K562 (cell line): ENCODE data around the gene BRAP. TPM values are rescaled to one million over a fixed set of nuclear protein-coding genes. Genes with fewer than 3 reads are reported as not detected.

Experiments used
- ATAC-seq: fragments of 200-7000 bp; cut with Tn5 transposase; 3 replicates; pipeline ENCODE4 v1.9.1; 2020; ENCODE audit warnings: moderate library complexity
- BruUV-seq: library from RNA; stranded (reverse); fragments of 400-500 nt; replicated peaks from 2 replicates; lab custom pipeline; 2021; lab: Mats Ljungman, UMichigan
- CTCF ChIA-PET: fragments of 300-600 bp; formaldehyde crosslinking; extraction: SDS; loops from one replicate; lab custom pipeline; 2021; ENCODE audit warnings: low intra/inter-chr PET ratio; lab: Yijun Ruan, JAX
- POLR2A ChIA-PET: fragments of 300-600, 350-650 bp; sonication (Branson Sonifier 250); formaldehyde crosslinking; extraction: SDS; loops from one replicate; lab custom pipeline; 2021; ENCODE audit warnings: antibody characterized with exemption, inconsistent platforms; lab: Yijun Ruan, JAX
- DNase-seq, 4 experiments: peaks; one replicate each; pipeline versions ENCODE4 v3.0.0 to v3.0.0-alpha.2; 2011 to 2018; ENCODE audit warnings: low spot score in 3 of 4, mixed read lengths in 3 of 4; ENCODE audit errors: extremely low read depth in 1 of 4
- FAIRE-seq: peaks from 2 replicates; lab custom pipeline; 2011; peaks lifted over from hg19 to GRCh38; lab: Jason Lieb, UNC
- H2AFZ ChIP-seq: 2 replicates; pipeline ENCODE4 v1.6.0; 2011; ENCODE audit warnings: low read depth, low read length, control low read depth, inconsistent platforms
- H3K27ac ChIP-seq: fragments of 200-600 bp; 3 replicates; pipeline ENCODE4 v1.8.0; 2011; ENCODE audit warnings: low read depth, mild to moderate bottlenecking, control low read depth, inconsistent platforms, low read length, moderate library complexity, mixed read lengths; ENCODE audit errors: extremely low read depth
- H3K27me3 ChIP-seq, 2 experiments: fragments of 300-600 bp in 1 of 2; 2 replicates in 1 of 2; 3 replicates in 1 of 2; pipeline versions ENCODE4 v1.6.0 to v1.8.0; 2011; ENCODE audit warnings: inconsistent platforms in 2 of 2, low read length in 2 of 2, mild to moderate bottlenecking in 1 of 2, mixed read lengths in 1 of 2, moderate library complexity in 1 of 2; ENCODE audit not compliant: control insufficient read depth in 2 of 2, insufficient read depth in 2 of 2
- H3K36me3 ChIP-seq: fragments of 300-600 bp; 3 replicates; pipeline ENCODE4 v1.8.0; 2011; ENCODE audit warnings: mild to moderate bottlenecking, low read length, inconsistent platforms; ENCODE audit not compliant: control insufficient read depth, insufficient read depth
- H3K4me1 ChIP-seq, 2 experiments: fragments of 200-600 bp in 1 of 2; replicated peaks in 1 of 2; 2 replicates in 1 of 2; 3 replicates in 1 of 2; pipeline versions ENCODE4 v1.5.1 to v1.8.0; 2011; ENCODE audit warnings: inconsistent platforms in 2 of 2, low read length in 2 of 2, mild to moderate bottlenecking in 1 of 2, mixed read lengths in 1 of 2, moderate library complexity in 1 of 2; ENCODE audit not compliant: control insufficient read depth in 2 of 2, insufficient read depth in 2 of 2
- H3K4me2 ChIP-seq: 2 replicates; pipeline ENCODE4 v1.6.1; 2011; ENCODE audit warnings: low read length, control low read depth, inconsistent platforms, mixed read lengths; ENCODE audit not compliant: insufficient read depth
- H3K4me3 ChIP-seq: fragments of 200-600 bp; sonication (generic), shearing (Covaris generic); 2 replicates; pipeline ENCODE4 v1.5.1; 2016; ENCODE audit warnings: control low read depth, inconsistent platforms
- H3K79me2 ChIP-seq: fragments of 200-600 bp; 3 replicates; pipeline ENCODE4 v1.8.0; 2011; ENCODE audit warnings: low read length, inconsistent platforms; ENCODE audit not compliant: control insufficient read depth, insufficient read depth
- H3K9ac ChIP-seq, 2 experiments: 2 replicates each; pipeline versions ENCODE4 v1.6.0 to v1.6.1; 2011; ENCODE audit warnings: low read depth in 2 of 2, low read length in 2 of 2, control low read depth in 1 of 2, inconsistent platforms in 1 of 2, mild to moderate bottlenecking in 1 of 2, mixed read lengths in 1 of 2; ENCODE audit not compliant: insufficient read depth in 1 of 2
- H3K9me1 ChIP-seq: one replicate; pipeline ENCODE4 v1.6.0; 2011; ENCODE audit warnings: inconsistent platforms, mild to moderate bottlenecking, low read length, moderate library complexity; ENCODE audit not compliant: control insufficient read depth, insufficient read depth
- H3K9me3 ChIP-seq: replicated peaks from 2 replicates; pipeline ENCODE4 v1.5.1; 2011; ENCODE audit warnings: low read depth, low read length, inconsistent platforms; ENCODE audit not compliant: control insufficient read depth, insufficient read depth
- H4K20me1 ChIP-seq: replicated peaks from 2 replicates; pipeline ENCODE4 v1.6.1; 2011; ENCODE audit warnings: low read length, inconsistent platforms, mixed read lengths; ENCODE audit not compliant: control insufficient read depth, insufficient read depth
- BHLHE40 ChIP-seq: IDR thresholded peaks from 2 replicates; pipeline ENCODE4 v1.6.1; 2011; ENCODE audit warnings: low read length, improper control_type of control experiment
- POLR3G ChIP-seq: IDR thresholded peaks from 2 replicates; pipeline ENCODE4 v1.6.1; 2011; ENCODE audit not compliant: insufficient read length, insufficient replicate concordance; ENCODE audit errors: extremely low read depth
- SMAD4 ChIP-seq: fragments of 250-450 bp; sonication (Bioruptor Pico); conservative IDR thresholded peaks from 2 replicates; pipeline ENCODE4 v1.8.0; 2021; ENCODE audit warnings: inconsistent platforms, mild to moderate bottlenecking, moderate library complexity
- ZBTB1 ChIP-seq: sonication (generic); formaldehyde crosslinking; IDR thresholded peaks from 2 replicates; pipeline ENCODE4 v1.8.1; 2023; ENCODE audit warnings: missing genetic modification reagents, low read depth, mild to moderate bottlenecking, borderline replicate concordance
- ZNF253 ChIP-seq: fragments of 250-450 bp; sonication (Bioruptor Pico); conservative IDR thresholded peaks from 2 replicates; pipeline ENCODE4 v1.6.1; 2021; ENCODE audit warnings: mild to moderate bottlenecking
- WGBS: fragments of 100-300 bp; shearing (Covaris generic); methylation state at CpG from one replicate; pipeline ENCODE4 v1.1.6; 2016; ENCODE audit warnings: low coverage, mixed read lengths; ENCODE audit not compliant: insufficient coverage; ENCODE audit errors: missing lambda C conversion rate; 5-methylcytosine and 5-hydroxymethylcytosine counted together
- in situ Hi-C: fragments of 300-500 bp; cut with MboI; formaldehyde crosslinking; loops from 4 replicates; pipeline ENCODE4 v1.15.0; 2018; ENCODE audit warnings: inconsistent platforms, mixed read lengths
- intact Hi-C: fragments of 100-400 bp; cut with micrococcal nuclease; formaldehyde crosslinking; loops from 2 replicates; pipeline ENCODE4 v1.14.2; 2022
- polyA plus RNA-seq, 8 experiments: library from polyadenylated mRNA; depleted of rRNA in 4 of 8; stranded (reverse) in 5 of 8; unstranded in 3 of 8; fragments of >200 nt; fragmentation: Nextera tagmentation in 2 of 8; fragmentation: Illumina TruSeq in 1 of 8; extraction: Ambion mirVana in 2 of 8; extraction: Trizol in 1 of 8; gene quantifications; 2 replicates each; pipeline versions ENCODE4 v1.2.1 to v1.2.3, GENCODE V29; 2011 to 2014; ENCODE audit warnings: inconsistent platforms in 1 of 8, missing spikeins in 1 of 8
- total RNA-seq, 7 experiments: library from RNA; depleted of rRNA in 6 of 7; stranded (reverse); fragments of >200 nt in 6 of 7; fragmentation: Illumina TruSeq in 2 of 7; extraction: Trizol in 2 of 7; gene quantifications; 2 replicates each; pipeline versions ENCODE4 v1.2.1 to v1.2.3, GENCODE V29; 2011 to 2021; ENCODE audit warnings: low replicate concordance in 1 of 7
- TF ChIP-seq, protein P1 (sequence below): fragments of 250-450 bp; sonication (Bioruptor Pico); IDR thresholded peaks from 2 replicates; pipeline ENCODE4 v1.4.0; 2020
- TF ChIP-seq, protein P2 (sequence below): fragments of 450-650 bp; formaldehyde crosslinking; IDR thresholded peaks from 2 replicates; pipeline ENCODE4 v1.4.0; 2020; ENCODE audit warnings: mild to moderate bottlenecking, mixed read lengths

The BRAP gene
- total and polyA plus RNA-seq, 9 of the 15 experiments (the other 6 are each of a cell fraction or from before 2014, with no cell fraction given): 2.2 to 32.6 (median 27.5) TPM

DNA sequence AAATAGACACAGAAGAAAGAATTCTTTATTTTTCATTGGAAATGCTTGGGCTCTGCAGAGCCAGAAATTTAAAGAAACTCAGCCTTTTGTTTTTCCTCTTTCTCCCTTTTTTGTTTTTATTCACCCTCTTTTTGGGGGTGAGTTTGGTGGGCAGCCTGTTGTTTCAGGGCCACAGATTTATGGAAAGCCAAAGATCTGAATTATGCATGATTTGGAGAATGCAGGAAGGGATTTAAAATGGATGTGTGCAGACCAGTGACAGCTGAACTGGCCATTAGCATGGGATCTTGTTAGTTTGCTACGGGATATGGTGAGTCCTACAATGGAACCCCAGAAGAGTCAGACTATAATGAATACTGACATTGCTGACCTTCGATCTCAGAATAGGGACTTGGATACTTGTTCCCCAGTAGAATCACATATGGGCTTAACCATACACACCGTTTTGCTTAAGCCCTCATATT is 79.0 kb downstream of the BRAP start (continued):
- TF ChIP-seq, protein P1, sequence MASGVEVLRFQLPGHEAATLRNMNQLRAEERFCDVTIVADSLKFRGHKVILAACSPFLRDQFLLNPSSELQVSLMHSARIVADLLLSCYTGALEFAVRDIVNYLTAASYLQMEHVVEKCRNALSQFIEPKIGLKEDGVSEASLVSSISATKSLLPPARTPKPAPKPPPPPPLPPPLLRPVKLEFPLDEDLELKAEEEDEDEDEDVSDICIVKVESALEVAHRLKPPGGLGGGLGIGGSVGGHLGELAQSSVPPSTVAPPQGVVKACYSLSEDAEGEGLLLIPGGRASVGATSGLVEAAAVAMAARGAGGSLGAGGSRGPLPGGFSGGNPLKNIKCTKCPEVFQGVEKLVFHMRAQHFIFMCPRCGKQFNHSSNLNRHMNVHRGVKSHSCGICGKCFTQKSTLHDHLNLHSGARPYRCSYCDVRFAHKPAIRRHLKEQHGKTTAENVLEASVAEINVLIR (CRISPR knock-in tag): no peak
- no peak for TF ChIP-seq BHLHE40
- TF ChIP-seq ZBTB1 (CRISPR knock-in tag): no peak
- TF ChIP-seq SMAD4 (CRISPR knock-in tag): no peak

DNA sequence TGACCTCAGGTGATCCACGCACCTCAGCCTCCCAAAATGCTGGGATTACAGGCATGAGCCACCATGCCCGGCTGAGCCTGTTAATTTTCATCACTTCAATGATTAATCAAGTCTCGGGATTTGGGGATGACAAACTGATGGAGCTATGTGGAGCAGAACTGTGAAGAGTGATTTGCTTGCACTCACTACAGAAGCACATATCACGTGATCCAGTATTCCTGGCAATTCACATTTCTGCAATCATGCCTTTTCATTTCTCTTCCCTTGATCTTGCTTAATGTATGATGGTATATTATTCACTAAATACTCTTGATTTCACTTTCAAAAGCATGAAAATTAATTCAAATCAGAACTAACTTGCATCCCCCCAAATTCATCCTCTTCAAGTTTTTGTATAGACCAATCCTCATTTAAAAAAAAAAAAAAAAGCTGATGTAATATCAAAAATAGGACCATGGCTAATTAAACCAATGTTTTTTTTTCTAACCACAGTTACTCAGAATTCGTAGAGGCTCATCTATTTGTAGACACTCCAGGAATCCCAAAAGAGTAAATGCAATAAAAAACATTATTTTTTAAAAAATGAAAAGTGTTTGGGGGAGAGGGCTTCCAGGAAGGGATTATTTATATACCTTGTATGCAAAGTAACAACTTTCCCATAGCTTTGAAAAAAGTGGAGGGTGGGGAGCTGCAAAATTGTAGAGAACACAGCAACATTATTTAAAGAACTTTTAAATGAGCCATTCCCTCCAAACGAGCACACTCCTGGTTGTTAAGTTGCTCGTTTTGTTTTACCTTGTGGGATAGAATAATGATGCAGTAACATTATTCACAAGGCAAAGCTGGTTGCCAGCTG is 79.6 kb downstream of the BRAP start:
- no peaks in the 10 kb centered on the region for H3K9me3 ChIP-seq
- no peak for FAIRE-seq
- no peak overlapping the region for H3K4me2 ChIP-seq
- no peaks in the 10 kb centered on the region for H3K4me1 ChIP-seq
- ATAC-seq: no peak
- H3K79me2 ChIP-seq: no peaks in the 10 kb centered on the region
- TF ChIP-seq ZNF253 (CRISPR knock-in tag) (no peak), POLR3G (no peak)
- TF ChIP-seq, protein P2, sequence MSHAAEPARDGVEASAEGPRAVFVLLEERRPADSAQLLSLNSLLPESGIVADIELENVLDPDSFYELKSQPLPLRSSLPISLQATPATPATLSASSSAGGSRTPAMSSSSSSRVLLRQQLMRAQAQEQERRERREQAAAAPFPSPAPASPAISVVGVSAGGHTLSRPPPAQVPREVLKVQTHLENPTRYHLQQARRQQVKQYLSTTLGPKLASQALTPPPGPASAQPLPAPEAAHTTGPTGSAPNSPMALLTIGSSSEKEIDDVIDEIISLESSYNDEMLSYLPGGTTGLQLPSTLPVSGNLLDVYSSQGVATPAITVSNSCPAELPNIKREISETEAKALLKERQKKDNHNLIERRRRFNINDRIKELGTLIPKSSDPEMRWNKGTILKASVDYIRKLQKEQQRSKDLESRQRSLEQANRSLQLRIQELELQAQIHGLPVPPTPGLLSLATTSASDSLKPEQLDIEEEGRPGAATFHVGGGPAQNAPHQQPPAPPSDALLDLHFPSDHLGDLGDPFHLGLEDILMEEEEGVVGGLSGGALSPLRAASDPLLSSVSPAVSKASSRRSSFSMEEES (CRISPR knock-in tag): peak; percentile 36; the same call in 1 of the 2 replicates
- DNase-seq: no peak
- H3K36me3 ChIP-seq: no peaks in the 10 kb centered on the region
- H2AFZ ChIP-seq: 0 out of 2 replicates have a peak overlapping the region, but pooled peaks have one; percentile 13
- no peaks in the 10 kb centered on the region for H4K20me1 ChIP-seq
- in situ Hi-C loops (no loop called here), intact Hi-C loops (no loop called here)
- WGBS: 40% methylated on average over 7 of the region's 7 CpGs
- H3K27ac ChIP-seq: no peak overlapping the region
- no peaks in the 10 kb centered on the region for H3K9me1 ChIP-seq
- no TSS peak for BruUV-seq
- H3K9ac ChIP-seq: no peak overlapping the region
- H3K27me3 ChIP-seq: no peaks in the 10 kb centered on the region
- ChIA-PET POLR2A (interaction anchor here (0.6 to 1.5 kb wide), 5 partner anchors 11 to 194 kb away, joined by 3 to 5 read pairs (median 3); no protein-coding TSS in a partner anchor), CTCF (interaction anchor here (0.7 kb wide), 1 partner anchor 333 kb away, joined by 3 read pairs; no protein-coding TSS in a partner anchor)
- H3K4me3 ChIP-seq: no peak overlapping the region
